ENCODE measurements around the gene PBXIP1. TPM values are rescaled to one million over a fixed set of nuclear protein-coding genes. Genes with fewer than 3 reads are reported as not detected.
A peak's percentile ranks its signal among the peaks of the same experiment; 100 is the strongest.

PBXIP1 gene
- total and polyA plus RNA-seq, 4 donors: 3.8 to 42.8 (median 20.5) TPM

GRCh38 chr1:154957091-154957657 is 1.3 kb upstream of the PBXIP1 start:
- TF ChIP-seq HNF4G (IDR thresholded peaks at IDR 0.05): no peak
- TF ChIP-seq NR2F2 (IDR thresholded peaks at IDR 0.05): no peak
- Histone ChIP-seq H3K9ac (ENCODE audit: low read depth in 1 of 2, low read length in 2 of 2) (no peak overlapping the region), H3K36me3 (ENCODE audit: control insufficient read depth in 4 of 4, insufficient read depth in 3 of 4, low read depth in 1 of 4, low read length in 3 of 4) (peaks cover 0 to 10% (median 2%) of the 10 kb centered on the region in 4 donors), H3K4me1 (ENCODE audit: control insufficient read depth in 4 of 4, insufficient read depth in 4 of 4, low read length in 3 of 4) (peaks cover 9 to 56% (median 35%) of the 10 kb centered on the region in 4 donors), H3K27me3 (ENCODE audit: control insufficient read depth in 4 of 4, insufficient read depth in 4 of 4, low read length in 3 of 4) (no peaks in the 10 kb centered on the region), H3K9me3 (ENCODE audit: control insufficient read depth in 4 of 4, low read length in 3 of 4) (no peaks in the 10 kb centered on the region), H3K4me3 (ENCODE audit: low read depth in 1 of 3, low read length in 3 of 3) (no peak overlapping the region), H3K27ac (ENCODE audit: low read depth in 1 of 2, low read length in 2 of 2) (no peak overlapping the region)
- no peak for DNase-seq (ENCODE audit: low spot score)
- WGBS: 64% methylated on average over 9 of the region's 9 CpGs

DNA sequence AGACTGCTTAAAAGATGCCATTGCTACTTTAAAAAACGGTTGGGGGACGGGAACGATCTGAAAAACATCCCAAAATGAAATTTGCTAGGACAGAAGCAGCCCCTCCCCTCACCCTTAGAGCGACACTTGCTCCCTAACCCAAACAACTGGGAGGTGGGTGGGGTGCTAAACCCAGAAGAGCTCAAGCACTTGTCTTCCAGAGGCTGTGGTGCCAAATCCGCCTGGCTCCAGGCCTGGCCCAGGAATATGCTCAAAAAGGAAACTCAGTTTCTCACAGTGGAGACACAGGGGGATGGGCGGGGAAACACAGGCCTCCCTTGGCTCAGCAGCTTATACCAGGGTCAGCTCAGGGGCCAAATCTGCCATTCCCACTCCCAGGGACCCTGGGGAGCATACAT is 644 bp upstream of the PBXIP1 start:
- TF ChIP-seq, protein P1, sequence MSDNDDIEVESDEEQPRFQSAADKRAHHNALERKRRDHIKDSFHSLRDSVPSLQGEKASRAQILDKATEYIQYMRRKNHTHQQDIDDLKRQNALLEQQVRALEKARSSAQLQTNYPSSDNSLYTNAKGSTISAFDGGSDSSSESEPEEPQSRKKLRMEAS (IDR thresholded peaks at IDR 0.05): no peak
- TF ChIP-seq JUND (IDR thresholded peaks at IDR 0.05) (no peak), EGR1 (IDR thresholded peaks at IDR 0.05; ENCODE audit: low read depth in 2 of 2) (no peak), RAD21 (IDR thresholded peaks at IDR 0.05) (no peak), GABPA (IDR thresholded peaks at IDR 0.05 in 1 of 2, conservative IDR thresholded peaks at IDR 0.05 in 1 of 2) (no peak), YY1 (IDR thresholded peaks at IDR 0.05) (no peak), HNF4G (IDR thresholded peaks at IDR 0.05) (no peak), FOXA2 (IDR thresholded peaks at IDR 0.05) (no peak), REST (IDR thresholded peaks at IDR 0.05) (no peak)
- TF ChIP-seq, protein P2, sequence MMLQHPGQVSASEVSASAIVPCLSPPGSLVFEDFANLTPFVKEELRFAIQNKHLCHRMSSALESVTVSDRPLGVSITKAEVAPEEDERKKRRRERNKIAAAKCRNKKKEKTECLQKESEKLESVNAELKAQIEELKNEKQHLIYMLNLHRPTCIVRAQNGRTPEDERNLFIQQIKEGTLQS (IDR thresholded peaks at IDR 0.05): no peak
- peak overlapping the region; percentile 10 to 49 for H3K27ac ChIP-seq (ENCODE audit: low read depth in 1 of 2, low read length in 2 of 2)
- H3K9ac ChIP-seq (ENCODE audit: low read depth in 1 of 2, low read length in 2 of 2): peak overlapping the region; percentile 27 to 42
- H3K27me3 ChIP-seq (ENCODE audit: control insufficient read depth in 4 of 4, insufficient read depth in 4 of 4, low read length in 3 of 4): no peaks in the 10 kb centered on the region
- DNase-seq (ENCODE audit: low spot score): no peak
- peak overlapping the region in 2 of 3 donors; percentile 40 to 57 for H3K4me3 ChIP-seq (ENCODE audit: low read depth in 1 of 3, low read length in 3 of 3)
- no peaks in the 10 kb centered on the region for H3K9me3 ChIP-seq (ENCODE audit: control insufficient read depth in 4 of 4, low read length in 3 of 4)
- 30% methylated on average over 6 of the region's 6 CpGs for WGBS
- H3K4me1 ChIP-seq (ENCODE audit: control insufficient read depth in 4 of 4, insufficient read depth in 4 of 4, low read length in 3 of 4): peaks cover 9 to 55% (median 34%) of the 10 kb centered on the region in 4 donors
- H3K36me3 ChIP-seq (ENCODE audit: control insufficient read depth in 4 of 4, insufficient read depth in 3 of 4, low read depth in 1 of 4, low read length in 3 of 4): peaks cover 0 to 10% (median 2%) of the 10 kb centered on the region in 4 donors

DNA sequence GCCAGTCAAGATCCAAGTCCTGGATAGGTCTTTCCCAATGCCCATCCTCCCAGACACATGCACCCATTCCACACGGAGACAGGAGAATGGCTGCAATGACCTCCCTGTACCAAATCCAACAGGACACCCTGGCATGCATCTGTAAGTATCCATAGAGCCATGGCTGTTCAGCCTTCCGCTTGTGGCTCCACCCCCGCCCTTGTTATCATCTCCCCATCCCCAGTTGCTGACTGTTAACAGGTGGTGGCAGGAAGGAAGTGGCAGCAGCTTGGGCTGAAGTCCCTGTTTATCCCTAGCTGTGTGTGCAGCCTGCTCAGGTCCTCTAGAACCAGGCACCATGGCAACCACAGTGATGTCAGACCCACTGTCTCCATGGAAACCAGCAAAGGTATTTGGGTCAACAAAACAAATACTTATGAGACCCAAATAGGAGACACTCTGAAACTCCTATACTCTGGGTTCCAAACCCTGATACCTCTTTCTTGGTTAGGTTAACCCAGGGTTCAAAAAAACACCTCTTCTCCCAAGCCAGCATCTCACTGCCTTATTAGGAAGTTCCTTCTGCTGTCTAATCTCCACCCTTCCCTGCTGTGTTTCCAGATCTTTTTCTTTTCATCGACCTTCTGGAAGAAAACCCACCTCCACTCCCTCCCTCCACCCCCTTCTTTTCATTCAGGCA is 721 bp downstream of the PBXIP1 start:
- peaks cover 9 to 44% (median 24%) of the 10 kb centered on the region in 4 donors for H3K4me1 ChIP-seq (ENCODE audit: control insufficient read depth in 4 of 4, insufficient read depth in 4 of 4, low read length in 3 of 4)
- peaks cover 0 to 21% (median 4%) of the 10 kb centered on the region in 4 donors for H3K36me3 ChIP-seq (ENCODE audit: control insufficient read depth in 4 of 4, insufficient read depth in 3 of 4, low read depth in 1 of 4, low read length in 3 of 4)
- H3K27ac ChIP-seq (ENCODE audit: low read depth in 1 of 2, low read length in 2 of 2): peak overlapping the region; percentile 12 to 49
- peak overlapping the region; percentile 24 to 52 for H3K9ac ChIP-seq (ENCODE audit: low read depth in 1 of 2, low read length in 2 of 2)
- no peaks in the 10 kb centered on the region for H3K27me3 ChIP-seq (ENCODE audit: control insufficient read depth in 4 of 4, insufficient read depth in 4 of 4, low read length in 3 of 4)
- peak overlapping the region; percentile 40 to 68 (median 57) for H3K4me3 ChIP-seq (ENCODE audit: low read depth in 1 of 3, low read length in 3 of 3)
- WGBS: 24% methylated on average over 4 of the region's 4 CpGs
- no peaks in the 10 kb centered on the region for H3K9me3 ChIP-seq (ENCODE audit: control insufficient read depth in 4 of 4, low read length in 3 of 4)
- peak; percentile 69 for DNase-seq (ENCODE audit: low spot score)
- TF ChIP-seq GABPA (IDR thresholded peaks at IDR 0.05 in 1 of 2, conservative IDR thresholded peaks at IDR 0.05 in 1 of 2) (no peak), REST (IDR thresholded peaks at IDR 0.05) (no peak), HNF4A (conservative IDR thresholded peaks at IDR 0.05) (no peak), NR2F2 (IDR thresholded peaks at IDR 0.05) (no peak), TAF1 (conservative IDR thresholded peaks at IDR 0.05) (no peak), FOXA1 (IDR thresholded peaks at IDR 0.05) (no peak), CTCF (IDR thresholded peaks at IDR 0.05; ENCODE audit: low read depth, low read length, missing input control) (no peak), RAD21 (IDR thresholded peaks at IDR 0.05) (no peak), JUND (IDR thresholded peaks at IDR 0.05) (no peak), HNF4G (IDR thresholded peaks at IDR 0.05) (no peak), RXRA (IDR thresholded peaks at IDR 0.05) (no peak)
- TF ChIP-seq, protein P2 (IDR thresholded peaks at IDR 0.05): no peak

All from liver (tissue), 9 donors.